SU-DHL-6 (cell line): ENCODE data around the gene BCORL1.

ENCODE experiments used
- H2AFZ ChIP-seq: fragments of 200-600 bp; sonication (generic); 2 replicates; pipeline ENCODE4 v1.6.1; 2014; ENCODE audit warnings: low read depth, mild to moderate bottlenecking, moderate library complexity, mixed read lengths, antibody characterized with exemption, low read length; ENCODE audit not compliant: severe bottlenecking
- H3F3A ChIP-seq: fragments of 200-600 bp; shearing (Covaris generic); 2 replicates; pipeline ENCODE4 v1.6.0; 2016; ENCODE audit warnings: antibody characterized with exemption, mild to moderate bottlenecking; ENCODE audit not compliant: insufficient read depth
- H3K27ac ChIP-seq: fragments of 200-600 bp; sonication (generic); 2 replicates; pipeline ENCODE4 v1.5.1; 2016; ENCODE audit warnings: low read depth, mild to moderate bottlenecking, low read length, moderate library complexity, mixed read lengths
- H3K27me3 ChIP-seq: fragments of 200-600 bp; sonication (generic), shearing (Covaris generic); 2 replicates; pipeline ENCODE4 v1.6.0; 2014; ENCODE audit warnings: mild to moderate bottlenecking, low read length
- H3K36me3 ChIP-seq: fragments of 200-600 bp; sonication (generic); 2 replicates; pipeline ENCODE4 v1.6.1; 2014; ENCODE audit warnings: mild to moderate bottlenecking, low read length, mixed read lengths
- H3K4me2 ChIP-seq: fragments of 300-600, 200-600 bp; shearing (Covaris generic), sonication (generic); 2 replicates; pipeline ENCODE4 v1.6.0; 2014; ENCODE audit warnings: low read length, low read depth, mild to moderate bottlenecking; ENCODE audit not compliant: poor library complexity, severe bottlenecking
- H3K4me3 ChIP-seq: fragments of 200-600 bp; sonication (generic); 2 replicates; pipeline ENCODE4 v1.5.1; 2014; ENCODE audit warnings: antibody characterized with exemption, low read length, mild to moderate bottlenecking, mixed read lengths; ENCODE audit not compliant: insufficient read depth, poor library complexity, severe bottlenecking
- H3K79me2 ChIP-seq: fragments of 200-600 bp; sonication (generic); 2 replicates; pipeline ENCODE4 v1.6.1; 2014; ENCODE audit warnings: mild to moderate bottlenecking, low read length, moderate library complexity; ENCODE audit not compliant: insufficient read depth
- H3K9ac ChIP-seq: fragments of 200-600 bp; sonication (generic); 2 replicates; pipeline ENCODE4 v1.7.0; 2014; ENCODE audit warnings: mild to moderate bottlenecking, low read length
- H3K9me2 ChIP-seq: fragments of 200-600 bp; sonication (generic); replicated peaks from 2 replicates; pipeline ENCODE4 v1.6.1; 2014; ENCODE audit warnings: low read length; ENCODE audit not compliant: insufficient read depth
- H3K9me3 ChIP-seq: fragments of 200-600 bp; sonication (generic); 2 replicates; pipeline ENCODE4 v1.6.1; 2014; ENCODE audit warnings: low read length, mixed read lengths; ENCODE audit not compliant: insufficient read depth
- H4K20me1 ChIP-seq: fragments of 200-600 bp; sonication (generic); 2 replicates; pipeline ENCODE4 v1.6.1; 2014; ENCODE audit warnings: low read depth, mild to moderate bottlenecking, antibody characterized with exemption, low read length, moderate library complexity, mixed read lengths
- CTCF ChIP-seq: fragments of 200-600 bp; sonication (generic); IDR thresholded peaks from one replicate; pipeline ENCODE4 v1.5.1; 2017; ENCODE audit warnings: antibody characterized with exemption, mild to moderate bottlenecking, low read length, moderate library complexity; ENCODE audit not compliant: insufficient read depth, poor library complexity, severe bottlenecking
- EZH2phosphoT487 ChIP-seq: fragments of 200-600 bp; sonication (generic), shearing (Covaris generic); conservative IDR thresholded peaks from 2 replicates; pipeline ENCODE4 v1.6.1; 2018; ENCODE audit warnings: mild to moderate bottlenecking, antibody characterized with exemption, low read length, moderate library complexity, mixed read lengths

BCORL1 gene

GRCh38 chrX:130005089-130005807, 22.8 kb downstream of the BCORL1 start:
- no peak overlapping the region for H2AFZ ChIP-seq
- no peaks in the 10 kb centered on the region for H3K9me2 ChIP-seq
- no peaks in the 10 kb centered on the region for H3K36me3 ChIP-seq
- no peaks in the 10 kb centered on the region for H3K27me3 ChIP-seq
- no peaks in the 10 kb centered on the region for H3F3A ChIP-seq
- H3K9me3 ChIP-seq, result no peaks in the 10 kb centered on the region
- H3K27ac ChIP-seq, result no peak overlapping the region
- H3K4me3 ChIP-seq, result no peak overlapping the region
- no peaks in the 10 kb centered on the region for H3K79me2 ChIP-seq
- no peak overlapping the region for H3K9ac ChIP-seq
- H3K4me2 ChIP-seq, result no peak overlapping the region
- H4K20me1 ChIP-seq, result no peaks in the 10 kb centered on the region
- no peak for TF ChIP-seq CTCF
- no peak for TF ChIP-seq EZH2phosphoT487

- Histone ChIP-seq H3K4me3 (no peak overlapping the region), H3K9ac (no peak overlapping the region), H3K9me2 (no peaks in the 10 kb centered on the region), H3K27ac (no peak overlapping the region), H3K4me2 (no peak overlapping the region), H2AFZ (no peak overlapping the region), H3K27me3 (no peaks in the 10 kb centered on the region), H3F3A (no peaks in the 10 kb centered on the region), H3K79me2 (no peaks in the 10 kb centered on the region), H3K36me3 (no peaks in the 10 kb centered on the region), H4K20me1 (no peaks in the 10 kb centered on the region), H3K9me3 (no peaks in the 10 kb centered on the region)
- TF ChIP-seq CTCF, result no peak
- TF ChIP-seq EZH2phosphoT487, result no peak
Observed at GRCh38 chrX:130009658-130010223, 27.3 kb downstream of the BCORL1 start.

GRCh38 chrX:130012683-130013082, 30.2 kb downstream of the BCORL1 start:
- Histone ChIP-seq H3K36me3 (no peaks in the 10 kb centered on the region), H3K79me2 (no peaks in the 10 kb centered on the region), H3K27me3 (no peaks in the 10 kb centered on the region), H4K20me1 (no peaks in the 10 kb centered on the region), H3K9ac (no peak overlapping the region), H3K27ac (no peak overlapping the region), H3K9me3 (no peaks in the 10 kb centered on the region), H2AFZ (no peak overlapping the region), H3K4me2 (no peak overlapping the region), H3K9me2 (no peaks in the 10 kb centered on the region), H3K4me3 (no peak overlapping the region), H3F3A (no peaks in the 10 kb centered on the region)
- TF ChIP-seq CTCF (no peak), EZH2phosphoT487 (no peak)
